ENCODE data around the gene GNA15.

GNA15 gene

DNA sequence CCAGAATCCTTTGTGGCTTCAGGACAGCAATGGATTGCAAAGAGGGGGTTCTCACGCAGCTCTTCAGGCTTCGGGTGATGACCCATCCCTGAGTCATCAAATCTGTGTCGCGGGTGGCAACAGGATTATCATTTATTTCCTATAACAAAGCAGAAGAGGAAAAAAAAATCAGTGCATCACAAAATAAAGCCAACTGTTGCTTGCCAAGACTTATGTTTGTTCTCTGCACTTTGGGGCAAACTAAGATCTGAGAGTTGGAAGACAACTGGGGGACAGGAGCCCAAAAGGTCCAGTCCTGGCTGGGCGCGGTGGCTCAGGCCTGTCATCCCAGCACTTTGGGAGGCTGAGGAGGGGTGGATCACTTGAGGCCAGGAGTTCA, 6.4 kb downstream of the GNA15 start:
- Histone ChIP-seq H3K79me2 (ENCODE audit: insufficient read depth, low read length) (peaks cover 100% of the 10 kb centered on the region), H3K9me3 (ENCODE audit: insufficient read depth, low read length, severe bottlenecking) (no peaks in the 10 kb centered on the region), H3K27ac (ENCODE audit: low read length) (peak overlapping the region; percentile 86), H4K20me1 (ENCODE audit: insufficient read depth, low read length) (peaks cover 57% of the 10 kb centered on the region), H3K4me3 (ENCODE audit: low read depth in 1 of 2, low read length in 2 of 2) (peak overlapping the region in 1 of 2 experiments; percentile 80; a peak in 2 of 4 replicates), H3K36me3 (ENCODE audit: insufficient read depth, low read length) (peaks cover 83% of the 10 kb centered on the region), H2AFZ (ENCODE audit: low read depth, low read length) (no peak overlapping the region), H3K4me1 (ENCODE audit: insufficient read depth, low read length) (peaks cover 88% of the 10 kb centered on the region), H3K9ac (ENCODE audit: low read depth, low read length) (peak overlapping the region; percentile 100), H3K27me3 (ENCODE audit: insufficient read depth, low read length, poor library complexity) (no peaks in the 10 kb centered on the region), H3K4me2 (ENCODE audit: insufficient read depth, low read length) (peak overlapping the region; percentile 69)
- no peak for DNase-seq
- ATAC-seq (ENCODE audit: insufficient read depth, low read depth), result no peak
- TF ChIP-seq EZH2 (IDR thresholded peaks at IDR 0.05; ENCODE audit: borderline replicate concordance, low read depth, low read length, severe bottlenecking), result no peak
- TF ChIP-seq CTCF (IDR thresholded peaks at IDR 0.05; ENCODE audit: borderline replicate concordance, extremely low read depth, low read length, poor library complexity, severe bottlenecking), result no peak

GRCh38 chr19:3142781-3143337, 7.0 kb downstream of the GNA15 start:
- peak overlapping the region; percentile 100 for H3K9ac ChIP-seq (ENCODE audit: low read depth, low read length)
- TF ChIP-seq CTCF (IDR thresholded peaks at IDR 0.05; ENCODE audit: borderline replicate concordance, extremely low read depth, low read length, poor library complexity, severe bottlenecking) (no peak), EZH2 (IDR thresholded peaks at IDR 0.05; ENCODE audit: borderline replicate concordance, low read depth, low read length, severe bottlenecking) (no peak)
- H3K4me2 ChIP-seq (ENCODE audit: insufficient read depth, low read length), result peak overlapping the region; percentile 69
- no peak overlapping the region for H2AFZ ChIP-seq (ENCODE audit: low read depth, low read length)
- DNase-seq (no peak), ATAC-seq (ENCODE audit: insufficient read depth, low read depth) (no peak)
- H4K20me1 ChIP-seq (ENCODE audit: insufficient read depth, low read length), result peaks cover 57% of the 10 kb centered on the region
- peaks cover 99% of the 10 kb centered on the region for H3K79me2 ChIP-seq (ENCODE audit: insufficient read depth, low read length)
- H3K27ac ChIP-seq (ENCODE audit: low read length), result peak overlapping the region; percentile 24
- H3K4me3 ChIP-seq (ENCODE audit: low read depth in 1 of 2, low read length in 2 of 2), result peak overlapping the region in 1 of 2 experiments; percentile 80; a peak in 2 of 4 replicates
- no peaks in the 10 kb centered on the region for H3K27me3 ChIP-seq (ENCODE audit: insufficient read depth, low read length, poor library complexity)
- H3K4me1 ChIP-seq (ENCODE audit: insufficient read depth, low read length), result peaks cover 87% of the 10 kb centered on the region
- H3K36me3 ChIP-seq (ENCODE audit: insufficient read depth, low read length), result peaks cover 84% of the 10 kb centered on the region
- no peaks in the 10 kb centered on the region for H3K9me3 ChIP-seq (ENCODE audit: insufficient read depth, low read length, severe bottlenecking)

DNA sequence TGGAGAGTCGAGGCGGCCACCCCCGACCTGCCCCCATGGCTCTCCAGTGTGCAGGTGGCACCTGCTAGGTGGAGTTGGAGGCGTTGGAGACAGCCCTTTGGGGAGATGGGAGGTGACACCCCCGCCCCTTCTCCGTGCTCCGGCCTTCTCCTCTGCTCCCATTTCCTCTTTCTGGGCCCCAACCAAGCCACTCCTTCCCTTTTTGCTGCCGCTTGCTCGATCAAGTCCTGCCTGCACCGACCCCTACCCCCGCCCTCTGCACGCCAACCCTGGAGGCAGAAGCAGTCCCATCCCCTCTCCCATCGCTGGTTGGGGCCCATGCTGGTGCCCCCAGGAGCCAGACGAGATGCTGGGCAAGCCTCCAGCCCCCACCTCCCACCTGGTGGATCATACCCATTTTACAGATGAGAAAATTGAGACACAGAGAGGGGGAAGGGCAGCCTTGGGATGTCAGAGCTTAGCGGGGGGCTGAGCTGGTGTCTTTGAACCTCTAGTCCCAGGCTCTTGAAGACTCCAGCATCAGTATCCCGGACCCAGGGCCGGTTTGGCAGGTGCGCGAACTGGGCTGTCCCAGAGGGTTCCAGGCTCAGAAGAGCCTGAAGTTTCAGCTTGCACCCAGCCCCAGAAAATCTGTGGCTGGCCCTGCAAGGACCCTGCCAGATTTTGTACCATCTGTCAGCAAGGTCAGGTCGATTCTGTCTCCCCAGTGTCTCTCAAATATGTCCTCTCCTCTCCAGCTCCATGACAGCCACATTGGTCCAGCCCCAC, 10.3 kb downstream of the GNA15 start:
- peak overlapping the region; percentile 46 for H3K4me2 ChIP-seq (ENCODE audit: insufficient read depth, low read length)
- H3K9ac ChIP-seq (ENCODE audit: low read depth, low read length), result peak overlapping the region; percentile 13; the same call in 1 of the 2 replicates
- H2AFZ ChIP-seq (ENCODE audit: low read depth, low read length), result no peak overlapping the region

More for the DNA sequence above, 10.3 kb downstream of the GNA15 start:
- H3K36me3 ChIP-seq (ENCODE audit: insufficient read depth, low read length), result peaks cover 90% of the 10 kb centered on the region
- peaks cover 76% of the 10 kb centered on the region for H4K20me1 ChIP-seq (ENCODE audit: insufficient read depth, low read length)
- H3K4me3 ChIP-seq (ENCODE audit: low read depth in 1 of 2, low read length in 2 of 2), result peak overlapping the region in 1 of 2 experiments; percentile 24; a peak in 1 of 4 replicates
- H3K79me2 ChIP-seq (ENCODE audit: insufficient read depth, low read length), result peaks cover 99% of the 10 kb centered on the region
- H3K27ac ChIP-seq (ENCODE audit: low read length), result peak overlapping the region; percentile 75
- ATAC-seq (ENCODE audit: insufficient read depth, low read depth) (peak; percentile 23), DNase-seq (no peak)
- peaks cover 88% of the 10 kb centered on the region for H3K4me1 ChIP-seq (ENCODE audit: insufficient read depth, low read length)
- H3K9me3 ChIP-seq (ENCODE audit: insufficient read depth, low read length, severe bottlenecking), result no peaks in the 10 kb centered on the region
- no peak for TF ChIP-seq CTCF (IDR thresholded peaks at IDR 0.05; ENCODE audit: borderline replicate concordance, extremely low read depth, low read length, poor library complexity, severe bottlenecking)
- no peaks in the 10 kb centered on the region for H3K27me3 ChIP-seq (ENCODE audit: insufficient read depth, low read length, poor library complexity)
